Left lobe of liver (tissue), 2 donors: Measurements from ENCODE around the gene PLEK. TPM values are rescaled to one million over a fixed set of nuclear protein-coding genes. Genes with fewer than 3 reads are reported as not detected.
"Not testable (repeated sequence)": the region's sequence is repeated elsewhere in the genome, so short reads cannot be mapped to it uniquely, and the experiment has no call there.

ENCODE experiments used
- ATAC-seq: fragments of 200-7000 bp; cut with Tn5 transposase; one replicate; pipeline ENCODE4 v1.9.1; 2020; ENCODE audit warnings: mild to moderate bottlenecking, moderate library complexity
- DNase-seq: peaks from one replicate; pipeline ENCODE4 v3.0.0-alpha.2; 2020; ENCODE audit warnings: low spot score
- total RNA-seq: library from RNA; stranded (reverse); gene quantifications from one replicate; pipeline ENCODE4 v1.2.1, GENCODE V29; 2021
- donor health status: DM: no; HTN: no; CAD: no; lungs with moderate emphysema.
- donor health status: DM: no; HTN: yes; CAD: no.

The PLEK gene
- total RNA-seq, 1 donor from 2014 or later: 2.9 TPM

DNA sequence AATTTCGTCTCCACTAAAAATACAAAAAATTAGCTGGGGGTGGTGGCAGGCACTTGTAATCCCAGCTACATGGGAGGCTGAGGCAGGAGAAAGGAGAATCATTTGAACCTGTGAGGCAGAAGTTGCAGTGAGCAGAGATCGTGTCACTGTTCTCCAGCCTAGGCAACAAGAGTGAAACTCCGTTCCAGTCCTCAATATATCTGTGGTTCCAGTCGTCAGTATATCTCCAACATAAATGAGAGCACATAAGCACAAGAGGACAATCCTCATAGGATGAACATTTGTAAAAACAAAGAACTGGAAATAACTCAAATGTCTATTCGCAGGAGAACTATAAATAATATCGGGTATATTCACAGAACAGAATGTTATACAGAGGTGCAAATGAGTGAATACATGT, 13.1 kb upstream of the PLEK start:
- DNase-seq (no peak), ATAC-seq (no peak)

GRCh38 chr2:68352651-68353391, 12.3 kb upstream of the PLEK start:
- DNase-seq (no peak), ATAC-seq (no peak)

GRCh38 chr2:68356599-68357239, 8.4 kb upstream of the PLEK start:
- ATAC-seq: no peak
- DNase-seq: no peak

GRCh38 chr2:68357605-68358337, 7.3 kb upstream of the PLEK start:
- DNase-seq (no peak), ATAC-seq (peak; percentile 84)

DNA sequence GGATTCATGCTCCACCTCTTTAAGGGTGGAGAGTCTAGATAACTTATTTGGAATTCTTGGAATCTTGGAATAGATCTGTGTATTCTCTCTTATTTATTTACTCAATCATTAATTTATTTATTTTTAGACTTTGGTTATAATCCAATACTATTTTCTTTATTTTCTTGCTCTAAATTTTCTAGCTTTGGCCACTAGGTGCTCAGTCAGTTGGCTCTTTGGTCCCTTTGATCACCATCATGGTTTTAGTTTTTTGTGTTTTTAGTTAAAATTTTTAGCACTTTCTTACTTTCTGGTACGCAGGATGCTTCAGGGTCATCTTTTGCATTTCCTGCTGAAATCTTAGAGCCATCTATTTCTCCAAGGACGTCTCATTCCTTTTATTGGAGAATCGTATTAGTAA, 5.2 kb upstream of the PLEK start:
- no peak for DNase-seq
- ATAC-seq: no peak

DNA sequence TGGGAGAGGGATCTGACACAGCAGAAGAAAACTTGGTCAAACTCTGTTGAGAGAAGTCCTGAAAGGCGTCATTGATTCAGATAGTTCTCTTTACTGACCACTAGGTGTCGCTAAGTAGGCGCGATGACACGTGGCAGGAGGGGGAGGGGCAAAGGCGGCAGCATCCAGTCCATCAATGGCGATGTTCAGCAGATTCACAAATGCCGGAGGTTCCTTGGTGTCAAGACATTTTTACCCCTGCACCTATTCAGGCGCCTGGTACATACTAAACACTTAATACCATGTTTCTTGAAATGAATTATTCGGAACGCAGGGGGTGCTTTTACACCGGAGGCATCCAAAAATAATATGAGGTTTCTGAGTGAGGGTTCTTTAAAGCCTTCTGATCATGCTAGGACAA, 3.0 kb upstream of the PLEK start:
- DNase-seq (peak; percentile 83), ATAC-seq (peak; percentile 97)

GRCh38 chr2:68362749-68363148, 2.3 kb upstream of the PLEK start:
- DNase-seq (no peak), ATAC-seq (no peak)

DNA sequence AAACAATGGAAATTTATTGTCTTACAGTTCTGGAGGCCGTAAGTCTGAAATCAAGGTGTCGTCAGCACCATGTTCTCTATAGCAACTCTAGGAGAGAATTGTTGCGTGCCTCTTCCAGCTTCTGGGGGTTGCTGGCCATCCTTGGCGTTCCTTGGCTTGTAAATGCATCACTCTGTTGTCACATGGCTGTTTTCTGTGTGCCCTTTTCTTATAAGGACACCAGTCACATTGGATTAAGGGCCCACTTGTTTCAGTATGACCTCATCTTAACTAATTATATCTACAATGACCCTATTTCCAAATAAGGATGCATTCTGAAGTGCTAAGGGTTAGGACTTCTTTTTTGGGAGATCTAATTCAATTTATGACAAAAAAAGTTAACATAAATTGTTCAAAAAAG, 1.4 kb upstream of the PLEK start:
- no peak for ATAC-seq
- DNase-seq: no peak

GRCh38 chr2:68366083-68366560, 1.0 kb downstream of the PLEK start:
- ATAC-seq (peak; percentile 19), DNase-seq (no peak)

DNA sequence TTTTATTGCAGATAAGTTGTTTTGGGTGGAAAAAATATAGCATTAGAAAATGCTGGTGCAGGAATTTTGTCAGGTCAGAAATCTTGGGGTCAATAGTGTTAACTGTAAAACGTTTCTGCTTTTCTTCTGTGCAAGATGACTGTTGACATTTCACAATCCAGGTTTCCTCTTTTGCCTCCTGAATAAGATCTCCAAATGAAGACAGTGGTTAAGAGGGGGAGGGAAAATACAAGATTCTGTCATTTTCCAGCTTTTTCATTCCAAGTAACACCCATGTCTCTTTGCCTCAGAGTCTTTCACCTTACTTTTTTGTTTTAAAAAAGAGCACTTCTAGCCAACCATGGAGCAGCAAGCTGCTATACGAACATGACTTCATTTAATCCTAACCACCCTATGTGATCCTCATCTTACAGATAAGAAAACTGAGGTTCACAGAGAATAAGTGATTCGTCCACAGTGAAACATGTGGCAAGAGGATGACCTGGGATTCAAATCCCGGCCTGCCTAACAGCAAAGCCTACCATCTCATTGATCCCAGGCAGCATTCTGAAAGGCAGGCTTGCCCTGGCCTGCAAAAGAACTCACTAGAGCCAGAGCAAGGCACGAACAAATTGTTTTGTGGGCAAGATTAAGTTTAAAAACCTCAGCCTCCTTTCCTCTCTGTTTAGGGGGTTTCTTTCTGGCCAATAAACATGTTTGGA, 3.0 kb downstream of the PLEK start:
- ATAC-seq (peak; percentile 34), DNase-seq (no peak)

DNA sequence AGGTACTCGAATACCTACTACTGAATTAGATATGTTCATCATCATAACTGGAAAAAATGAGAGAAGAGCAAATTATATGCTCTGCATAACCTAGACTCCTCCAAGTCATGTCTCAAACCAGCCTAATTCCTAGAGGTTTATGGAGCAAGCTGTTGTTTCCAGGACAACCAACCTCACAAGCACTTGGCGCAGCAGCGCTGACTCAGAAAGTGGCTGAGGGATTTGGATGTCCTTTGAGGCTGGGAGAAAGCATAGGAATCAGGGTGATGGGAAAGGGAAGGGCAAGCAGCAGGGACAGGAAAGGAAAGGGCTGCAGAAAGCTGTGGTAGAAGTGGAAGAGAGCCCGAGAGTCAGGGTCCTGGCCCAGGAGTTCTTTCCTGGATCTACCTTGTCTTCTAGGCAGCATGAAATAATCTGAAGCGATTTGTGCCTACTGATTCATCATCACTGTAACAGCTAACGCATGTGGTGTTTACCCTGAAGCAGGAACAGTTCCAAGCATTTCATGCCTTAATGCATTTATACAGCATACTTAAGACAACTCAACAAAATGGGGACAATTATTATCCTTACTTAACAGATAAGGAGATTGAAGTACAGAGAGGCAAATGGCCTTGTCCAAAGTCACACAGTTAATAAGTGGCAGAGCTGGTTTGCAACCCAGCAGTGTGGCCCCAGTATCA, 3.7 kb downstream of the PLEK start:
- no peak for ATAC-seq
- no peak for DNase-seq

DNA sequence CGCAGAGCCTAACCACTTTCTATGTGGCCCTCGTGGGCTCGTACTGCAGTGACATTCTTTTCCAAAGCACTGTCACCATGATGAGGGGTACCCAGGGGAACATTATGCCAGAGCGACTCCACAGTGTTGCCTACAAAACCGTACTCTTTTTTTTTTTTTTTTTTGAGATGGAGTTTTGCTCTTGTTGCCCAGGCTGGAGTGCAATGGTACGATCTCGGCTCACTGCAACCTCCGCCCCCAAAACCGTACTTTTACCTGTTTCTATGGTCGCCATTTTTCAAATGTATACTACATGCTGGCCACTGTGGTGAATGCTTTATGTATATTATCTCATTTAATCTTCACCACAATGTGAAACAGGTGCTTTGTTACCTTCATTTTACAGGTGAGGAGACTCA, 4.3 kb downstream of the PLEK start:
- ATAC-seq (no peak), DNase-seq (no peak)

GRCh38 chr2:68371138-68371537, 6.1 kb downstream of the PLEK start:
- ATAC-seq (no peak), DNase-seq (no peak)

GRCh38 chr2:68371581-68371980, 6.5 kb downstream of the PLEK start:
- no peak for ATAC-seq

GRCh38 chr2:68372485-68372884, 7.4 kb downstream of the PLEK start:
- DNase-seq: no peak

More at GRCh38 chr2:68371581-68371980, 6.5 kb downstream of the PLEK start:
- no peak for DNase-seq

DNA sequence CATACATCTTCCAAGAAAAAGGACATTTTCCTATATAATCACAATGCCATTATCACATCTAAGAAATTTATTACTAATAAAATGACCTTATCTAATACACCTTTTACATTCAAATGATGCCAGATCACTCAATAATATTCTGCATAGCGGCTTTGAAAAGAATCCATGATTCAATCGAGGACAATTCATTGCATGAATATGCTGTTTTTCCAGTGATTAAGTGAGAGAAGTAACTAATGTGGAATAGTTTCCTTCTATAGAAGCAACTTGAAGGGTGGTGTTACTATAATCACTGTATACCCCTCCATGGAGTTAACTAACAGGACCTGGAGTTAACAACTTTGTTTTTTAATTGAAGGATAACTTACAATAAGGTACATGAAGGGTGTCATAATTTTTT, 9.1 kb downstream of the PLEK start:
- DNase-seq (no peak), ATAC-seq (no peak)

More at GRCh38 chr2:68372485-68372884, 7.4 kb downstream of the PLEK start:
- no peak for ATAC-seq

DNA sequence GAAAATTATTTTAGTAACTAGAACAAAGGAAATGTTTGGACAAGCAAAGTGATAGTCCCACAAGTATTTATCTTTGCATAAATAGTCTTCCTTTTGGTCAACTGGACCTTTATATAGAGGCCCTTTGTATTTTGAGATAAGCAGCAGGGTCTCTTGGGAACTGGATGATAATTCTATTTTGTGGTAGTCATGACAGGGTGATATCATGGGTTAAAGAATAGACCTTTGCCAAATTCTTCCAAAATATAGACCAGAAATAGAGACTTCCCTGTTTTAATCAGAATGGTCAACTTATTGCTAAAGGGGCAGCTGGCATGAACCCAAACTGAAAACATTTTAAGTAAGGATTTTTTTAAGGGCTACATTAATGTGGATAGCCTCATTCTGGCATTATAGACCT, 10.5 kb downstream of the PLEK start:
- ATAC-seq (no peak), DNase-seq (no peak)

GRCh38 chr2:68377137-68377780, 12.2 kb downstream of the PLEK start:
- ATAC-seq (no peak), DNase-seq (no peak)

DNA sequence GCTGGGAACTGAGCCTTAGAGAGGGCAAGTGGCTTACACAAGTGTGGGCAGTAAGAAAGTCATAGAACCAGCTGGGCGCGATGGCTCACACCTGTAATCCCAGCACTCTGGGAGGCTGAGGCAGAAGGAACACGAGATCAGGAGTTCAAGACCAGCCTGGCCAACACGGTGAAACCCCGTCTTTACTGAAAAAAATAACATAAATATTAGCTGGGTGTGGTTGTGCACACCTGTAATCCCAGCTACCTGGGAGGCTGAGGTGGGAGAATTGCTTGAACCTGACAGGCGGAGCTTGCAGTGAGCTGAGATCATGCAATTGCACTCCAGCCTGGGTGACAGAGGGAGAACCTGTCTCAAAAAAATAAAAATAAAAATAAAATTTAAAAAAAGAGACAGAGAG, 13.7 kb downstream of the PLEK start:
- not testable (repeated sequence) for ATAC-seq, DNase-seq

GRCh38 chr2:68379184-68379708, 14.2 kb downstream of the PLEK start:
- DNase-seq: no peak
- no peak for ATAC-seq
